HuH-7.5 (cell line): ENCODE data around the gene MIAT.
"Not testable (repeated sequence)": the region's sequence is repeated elsewhere in the genome, so short reads cannot be mapped to it uniquely, and the experiment has no call there.

Source experiments
- DNase-seq: peaks from one replicate; pipeline ENCODE4 v3.0.0; 2011; ENCODE audit warnings: low spot score

The MIAT gene

DNA sequence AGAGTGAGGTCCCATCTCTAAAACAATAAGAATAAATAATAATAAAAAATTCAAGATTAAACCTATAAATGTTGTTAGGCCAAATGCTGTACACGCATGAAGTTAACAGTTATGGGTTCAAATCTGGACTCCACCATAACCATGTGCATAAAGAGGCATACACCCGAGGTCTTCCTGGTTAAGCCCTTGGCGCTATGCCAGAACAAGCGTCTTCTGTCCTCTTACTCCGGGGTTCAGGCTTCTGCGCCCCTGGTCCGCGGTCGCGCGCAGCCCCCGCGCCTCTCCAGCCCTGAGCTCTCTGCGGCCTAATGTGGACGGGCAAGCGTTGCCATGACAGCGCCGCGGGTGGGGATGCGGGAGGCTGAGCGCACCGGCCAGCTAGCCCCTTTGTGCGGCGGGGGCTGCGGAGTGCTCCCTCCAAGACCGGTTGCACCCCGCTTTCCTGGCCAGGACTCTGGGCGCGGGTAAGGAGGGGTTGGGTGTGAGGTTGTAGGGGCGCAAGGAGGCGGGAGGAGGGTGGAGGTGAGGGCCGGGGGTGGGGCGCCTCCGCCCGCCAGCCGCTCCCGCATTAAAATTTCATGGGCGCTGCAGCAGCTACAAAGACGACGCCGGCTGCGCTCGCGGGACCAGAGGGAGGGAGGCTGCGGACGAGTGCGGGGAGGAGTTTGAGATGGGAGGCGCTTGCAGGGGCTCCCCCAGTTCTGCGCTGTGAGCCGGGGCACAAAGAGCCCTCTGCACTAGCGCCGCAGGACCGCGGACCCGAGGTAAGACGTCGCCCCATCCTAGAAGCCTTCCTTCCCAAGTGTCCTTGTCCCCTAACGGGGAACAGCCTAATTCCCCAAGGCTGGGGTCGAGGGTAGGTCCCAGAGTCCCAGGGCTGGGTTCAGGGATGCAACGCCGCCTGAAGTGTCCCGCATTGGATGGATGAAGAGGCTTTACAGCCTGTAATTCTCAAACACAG, at the start of gene MIAT:
Gene MIAT, plus strand, starts transcription at position 698 of the 961 bp plus-strand sequence.
- no peak for DNase-seq

DNA sequence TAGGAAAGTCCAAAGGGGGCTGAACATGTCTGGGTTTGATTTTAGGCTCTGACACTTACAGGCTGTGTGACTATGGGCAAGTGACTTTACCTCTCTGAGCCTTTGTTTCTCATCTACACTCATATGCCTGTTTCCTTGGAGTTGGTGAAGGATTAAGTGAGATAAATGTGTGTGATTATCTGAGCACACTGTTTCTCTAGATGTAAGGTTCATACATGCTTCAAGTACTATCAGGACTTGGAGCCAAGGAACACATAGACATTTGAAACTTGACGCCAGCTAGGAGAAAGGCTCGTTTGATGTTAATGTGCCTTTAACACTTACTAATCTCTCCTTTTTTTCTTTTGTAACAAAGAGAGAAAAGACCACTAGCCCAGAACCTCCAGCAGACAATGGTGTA, 49.3 kb upstream of the MIAT start:
- no peak for DNase-seq

DNA sequence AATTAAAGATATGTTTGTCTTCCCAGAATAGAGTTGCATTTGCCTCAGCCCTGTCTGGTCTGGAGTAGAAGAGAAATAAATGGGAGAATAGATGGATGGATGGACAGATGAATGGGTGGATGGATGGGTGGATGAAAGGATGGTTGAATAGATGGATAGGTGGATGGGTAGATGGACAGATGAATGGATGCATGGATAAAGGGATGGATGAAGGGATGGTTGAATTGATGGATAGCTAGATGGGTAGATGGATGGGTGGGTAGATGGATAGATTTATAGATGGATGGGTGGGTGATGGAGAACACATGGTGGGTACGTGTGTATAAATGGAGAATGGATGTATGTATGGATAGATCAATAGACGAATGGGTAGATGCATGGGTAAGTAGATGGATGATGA, 48.1 kb upstream of the MIAT start:
- DNase-seq: no peak

DNA sequence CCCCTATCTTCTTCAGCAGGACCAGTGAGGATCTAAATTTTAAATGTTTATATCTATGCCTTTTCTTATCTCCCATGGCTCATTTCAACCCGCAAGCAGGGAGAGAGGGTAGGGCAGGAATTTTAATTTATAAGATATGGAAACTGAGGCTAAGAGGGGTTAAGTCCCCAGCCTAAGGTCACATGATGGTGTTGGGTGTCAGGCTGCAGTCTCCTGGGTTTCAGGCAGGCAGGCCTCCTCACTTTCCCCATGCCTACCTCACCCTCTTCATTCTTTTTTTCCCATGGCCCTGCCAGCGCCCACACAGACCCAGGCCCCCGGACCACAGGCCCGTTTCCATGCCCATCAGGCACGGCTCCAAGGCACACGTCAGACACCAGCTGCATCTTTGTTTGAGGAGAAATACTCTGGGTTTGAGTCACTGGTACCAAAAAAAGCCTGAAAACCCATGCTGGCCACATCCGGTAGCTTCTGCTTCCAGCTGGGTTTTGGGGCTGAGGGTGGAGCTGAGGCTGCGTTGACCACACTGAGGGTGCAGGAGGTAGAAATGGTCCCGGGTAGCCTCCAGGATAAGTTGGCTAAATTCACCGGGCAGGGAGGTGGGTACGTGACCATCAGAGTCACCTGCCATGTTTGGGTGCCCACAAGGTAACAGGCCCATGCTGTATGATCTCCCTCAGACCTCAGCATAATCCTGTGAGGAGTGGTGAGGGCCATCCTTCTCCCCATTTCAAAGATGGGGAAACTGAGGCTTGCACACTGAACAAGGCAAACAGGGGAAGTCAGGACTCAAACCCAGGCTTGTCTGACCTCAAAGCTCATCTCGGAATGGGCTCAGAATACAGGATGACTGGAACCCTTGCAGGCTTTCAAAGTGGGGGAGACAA, 47.1 kb upstream of the MIAT start:
- no peak for DNase-seq

DNA sequence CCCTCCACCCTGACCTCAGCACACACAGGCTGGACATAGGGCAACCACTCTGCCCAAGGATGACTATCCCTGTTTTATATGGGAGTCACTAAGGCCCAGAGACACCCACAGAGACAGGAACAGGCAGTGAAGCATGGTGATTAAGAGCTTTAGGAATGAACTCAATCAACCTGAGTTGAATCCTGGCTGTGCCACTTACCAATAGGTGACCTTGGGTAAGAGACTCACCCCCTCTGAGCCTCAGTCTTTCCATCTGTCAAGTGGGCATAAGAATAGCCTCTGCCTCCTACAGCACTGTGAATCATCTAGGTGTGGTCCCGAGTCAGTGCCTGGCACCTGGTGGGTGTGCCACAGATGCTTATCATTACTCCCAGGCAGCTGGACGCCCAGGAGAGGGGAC, 46.4 kb upstream of the MIAT start:
- DNase-seq: no peak

DNA sequence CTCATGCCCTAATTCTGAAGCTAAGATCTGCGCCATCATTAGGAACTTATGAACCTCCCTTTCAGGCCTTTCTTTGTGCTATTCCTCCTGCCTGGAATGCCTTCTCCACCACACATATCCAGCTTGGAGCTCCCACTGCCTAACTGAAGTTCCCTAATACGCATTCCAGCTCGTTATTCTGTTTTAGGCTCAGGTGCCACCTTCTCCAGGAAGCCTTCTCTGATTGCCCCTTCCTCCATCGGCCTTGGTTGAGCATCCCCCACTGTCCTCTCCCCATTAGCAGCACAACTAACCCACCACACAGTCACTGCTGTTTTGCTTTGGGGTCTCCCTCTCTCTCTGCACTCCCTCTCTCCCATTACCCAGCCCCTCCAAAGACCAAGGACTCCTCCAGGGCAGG, 44.7 kb upstream of the MIAT start:
- no peak for DNase-seq

DNA sequence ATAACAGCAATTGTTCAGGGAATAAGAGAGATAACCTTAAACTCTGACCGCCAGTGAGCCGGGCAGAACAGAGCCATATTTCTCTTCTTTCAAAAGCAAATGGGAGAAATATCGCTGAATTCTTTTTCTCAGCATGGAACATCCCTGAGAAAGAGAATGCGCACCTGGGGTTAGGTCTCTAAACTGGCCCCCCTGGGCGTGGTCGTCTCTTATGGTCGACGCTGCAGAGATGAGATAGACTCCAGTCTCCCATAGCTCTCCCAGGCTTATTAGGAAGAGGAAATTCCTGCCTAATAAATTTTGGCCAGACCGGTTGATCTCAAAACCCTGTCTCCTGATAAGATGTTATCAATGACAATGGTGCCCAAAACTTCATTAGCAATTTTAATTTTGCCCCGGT, 43.6 kb upstream of the MIAT start:
- not testable (repeated sequence) for DNase-seq

DNA sequence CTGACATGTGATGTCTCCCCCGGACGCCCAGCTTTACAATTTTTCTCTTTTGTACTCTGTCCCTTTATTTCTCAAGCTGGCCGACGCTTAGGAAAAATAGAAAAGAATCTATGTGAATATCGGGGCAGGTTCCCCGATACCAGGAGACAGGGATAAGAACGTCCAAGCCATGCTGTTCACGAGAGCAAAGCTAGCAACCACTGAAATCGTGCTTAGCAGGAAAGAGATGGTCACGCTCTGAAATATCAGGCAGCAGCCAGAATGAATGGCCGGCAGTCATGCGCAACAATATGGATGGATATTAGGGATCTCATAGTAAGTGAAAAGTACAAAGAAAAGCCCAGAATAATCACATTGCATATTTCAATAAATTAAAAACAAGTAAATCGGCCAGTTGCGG, 43.1 kb upstream of the MIAT start:
- no peak for DNase-seq

DNA sequence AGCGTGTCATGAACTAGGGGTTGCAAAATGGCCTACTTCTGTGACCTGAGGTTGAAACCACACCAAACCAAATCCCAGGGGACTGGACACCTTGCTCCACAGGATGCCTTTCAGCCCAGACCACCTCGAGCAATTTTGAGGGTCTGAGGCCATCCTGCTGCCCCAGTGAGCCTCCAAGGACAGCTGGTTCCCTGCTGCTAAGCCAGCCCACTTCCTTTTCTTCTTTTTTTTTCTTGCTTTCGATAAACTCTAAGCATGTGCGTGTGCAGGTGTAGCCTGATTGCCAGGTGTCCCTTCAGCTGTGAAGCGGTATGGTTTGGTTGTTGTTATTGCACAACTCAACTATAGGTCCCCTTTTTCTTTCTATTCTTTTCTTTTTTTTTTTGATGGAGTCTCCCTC, 42.2 kb upstream of the MIAT start:
- DNase-seq: no peak

DNA sequence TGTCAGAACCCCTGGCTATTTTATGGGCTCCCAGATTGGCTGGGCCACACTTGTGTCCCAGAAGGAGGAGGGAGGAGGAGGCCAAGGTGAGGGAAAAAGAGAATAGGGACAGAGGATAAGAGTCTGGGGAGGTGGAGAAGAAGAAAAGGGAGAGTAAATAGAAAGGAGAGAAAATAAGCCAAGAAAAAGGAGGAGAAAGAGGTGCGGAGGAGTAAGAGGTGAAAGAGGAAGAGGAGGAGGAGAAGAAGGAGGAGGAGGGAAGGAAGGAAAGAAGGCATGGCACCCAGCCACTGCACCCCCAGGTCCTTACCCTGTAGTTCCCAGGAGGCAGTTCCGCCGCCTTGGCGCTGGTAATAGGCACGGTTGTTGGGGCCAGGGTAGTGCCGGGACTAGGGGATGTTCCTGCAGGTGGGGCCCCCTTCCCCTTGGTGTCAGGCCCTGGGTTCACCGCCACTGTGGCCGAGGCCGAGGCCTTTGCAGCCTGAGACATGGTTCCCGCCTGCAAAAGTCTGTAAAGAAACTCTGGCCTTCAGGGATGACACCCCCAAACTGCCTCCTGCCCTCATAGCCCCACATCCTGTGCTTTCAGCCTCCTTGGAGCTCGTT, 41.5 kb upstream of the MIAT start:
- no peak for DNase-seq

DNA sequence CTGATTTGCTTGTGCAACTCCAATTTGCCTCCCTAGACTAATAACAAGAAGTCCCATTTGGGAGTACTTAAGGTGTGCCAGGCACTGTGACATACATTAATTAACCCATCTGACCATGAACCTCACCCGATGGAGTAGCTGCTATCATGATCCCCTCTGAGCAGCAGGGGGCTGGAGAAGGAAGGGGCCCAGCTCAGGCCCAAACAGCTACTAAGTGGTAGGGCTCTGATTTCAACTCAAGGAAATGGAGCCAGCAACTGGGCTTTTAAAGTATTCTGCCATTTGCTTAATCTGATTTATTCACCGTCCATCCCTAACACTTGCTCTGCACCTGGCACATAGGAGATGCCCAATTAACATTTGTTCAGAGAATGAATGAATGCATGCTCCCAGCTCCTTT, 40.7 kb upstream of the MIAT start:
- DNase-seq: no peak

DNA sequence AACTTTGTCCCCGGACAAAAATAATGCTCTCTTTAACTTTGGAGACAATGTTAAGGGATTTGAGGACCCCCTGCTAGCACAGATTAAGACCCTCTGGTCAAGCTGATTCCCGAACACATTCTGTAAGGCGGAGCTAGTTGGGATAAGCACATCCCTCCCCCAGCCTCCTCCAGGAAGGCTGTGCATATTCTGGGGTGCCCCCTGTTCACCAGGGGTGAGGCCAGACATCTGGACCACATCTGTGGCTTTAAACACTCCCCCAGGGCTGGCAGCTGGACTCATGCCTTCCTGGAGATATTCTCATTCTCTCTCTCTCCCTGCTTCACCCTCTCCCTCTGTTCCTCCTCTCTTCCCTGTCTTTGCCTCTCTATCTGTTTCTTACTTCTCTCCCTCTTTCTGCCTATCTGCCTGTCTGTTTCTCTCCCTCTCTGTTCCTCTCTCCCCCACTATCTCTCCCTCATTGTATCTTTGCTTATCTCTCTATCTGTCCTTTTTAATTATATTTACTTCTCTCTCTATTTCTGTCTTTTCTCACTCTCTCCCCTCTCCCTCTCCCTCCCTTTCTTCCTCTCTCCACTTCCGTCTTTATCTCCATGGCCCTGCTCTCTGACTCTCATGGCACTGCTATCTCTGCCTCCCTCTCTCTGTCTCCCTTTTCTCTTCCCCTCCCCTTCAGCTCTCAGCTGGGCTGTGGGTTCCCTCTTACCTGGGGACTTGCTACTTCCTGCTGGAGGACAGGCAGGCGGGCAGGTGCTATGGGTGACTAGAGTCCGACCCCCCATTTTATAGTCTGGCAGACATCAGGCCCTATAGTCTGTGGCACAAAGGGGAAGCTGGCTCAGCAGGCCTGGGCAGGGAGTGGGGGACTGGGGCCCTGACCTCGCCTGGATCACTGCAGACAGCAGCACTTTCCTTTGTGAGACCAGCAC, 39.9 kb upstream of the MIAT start, which contains the start of gene CRYBB1:
Gene CRYBB1, minus strand, starts transcription at position 757 of the 929 bp plus-strand sequence. CDS start 1,708 bp downstream, outside the sequence.
- no peak for DNase-seq

DNA sequence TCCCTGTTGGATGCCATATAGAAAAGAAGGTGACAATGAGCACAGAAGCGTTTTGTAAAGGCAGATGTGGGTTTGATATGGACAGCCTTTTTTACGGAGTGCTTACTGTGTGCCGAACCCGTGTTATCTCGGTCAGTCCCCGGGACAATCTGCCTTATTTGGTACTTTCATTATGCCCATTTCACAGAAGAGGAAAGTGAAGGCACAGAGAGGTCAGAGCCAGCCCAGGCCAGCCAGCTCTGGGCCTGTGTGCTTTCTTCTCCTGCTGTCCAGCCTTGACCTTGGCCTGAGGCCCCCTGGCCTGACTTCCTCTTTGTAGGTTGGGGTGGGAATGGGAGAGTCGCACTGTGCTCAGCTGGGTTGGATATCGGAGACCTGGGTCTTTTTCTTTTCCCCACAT, 38.9 kb upstream of the MIAT start:
- DNase-seq: no peak

DNA sequence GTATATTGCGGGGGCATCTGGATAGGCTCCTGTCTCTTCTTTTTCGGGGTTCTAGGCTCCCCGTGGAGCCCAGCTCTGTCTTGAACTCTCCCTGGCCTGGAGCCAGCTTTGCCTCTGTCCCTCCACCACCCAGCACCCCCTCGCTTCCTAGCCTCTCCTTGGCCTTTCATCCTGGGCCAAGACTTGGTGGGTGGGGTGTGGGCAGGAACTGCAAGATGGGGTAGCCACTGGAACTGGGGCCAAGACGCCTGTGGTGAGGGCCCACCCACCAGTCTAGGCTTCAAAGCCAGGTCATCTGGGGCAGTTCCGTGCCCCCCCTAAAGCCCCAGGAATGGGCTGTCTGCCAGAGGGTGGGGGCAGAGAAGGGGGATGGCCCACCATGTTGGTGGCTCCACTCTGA, 37.9 kb upstream of the MIAT start:
- DNase-seq: no peak

DNA sequence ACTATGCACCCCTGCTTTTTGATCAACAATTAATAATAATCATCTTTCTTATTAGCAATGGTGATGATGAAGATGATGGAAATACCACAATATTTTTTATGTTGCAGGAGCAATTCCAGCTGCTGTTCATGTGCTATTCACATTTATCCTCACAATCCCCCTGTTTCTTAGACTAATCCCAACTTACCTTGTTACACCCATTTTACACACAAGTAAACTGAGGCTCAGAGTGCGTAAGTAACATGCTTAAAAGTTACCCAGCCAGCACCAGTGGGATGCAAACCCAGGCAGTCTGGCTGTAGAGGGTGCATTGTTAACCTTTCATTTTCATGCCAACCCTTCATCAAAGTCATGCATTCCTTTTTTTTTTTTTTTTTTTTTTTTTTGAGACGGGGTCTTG, 37.2 kb upstream of the MIAT start:
- no peak for DNase-seq

DNA sequence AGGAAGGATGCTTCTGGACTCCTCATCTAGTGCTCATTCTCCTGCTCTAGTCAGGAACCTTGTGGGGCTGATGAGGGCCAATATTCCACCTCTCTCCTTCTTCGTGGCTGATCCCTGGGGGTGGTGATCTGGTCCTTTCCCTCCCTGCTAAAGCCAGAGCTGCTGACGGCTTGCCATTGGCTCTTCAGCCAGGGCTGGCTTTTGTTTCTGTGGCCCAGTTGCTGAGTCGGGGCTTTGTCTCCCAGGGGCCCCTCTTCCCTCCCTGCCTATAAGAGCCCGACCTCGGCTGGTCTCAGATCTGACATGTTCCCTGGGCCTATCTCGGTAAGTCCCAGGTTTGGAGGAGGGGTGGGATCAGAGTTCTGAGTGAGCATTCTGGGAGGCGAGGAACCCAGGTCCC, 35.7 kb upstream of the MIAT start, which contains the start of gene CRYBA4:
Gene CRYBA4, plus strand, starts transcription at position 301 of the 400 bp plus-strand sequence. CDS start 634 bp downstream, outside the sequence.
- DNase-seq: no peak

DNA sequence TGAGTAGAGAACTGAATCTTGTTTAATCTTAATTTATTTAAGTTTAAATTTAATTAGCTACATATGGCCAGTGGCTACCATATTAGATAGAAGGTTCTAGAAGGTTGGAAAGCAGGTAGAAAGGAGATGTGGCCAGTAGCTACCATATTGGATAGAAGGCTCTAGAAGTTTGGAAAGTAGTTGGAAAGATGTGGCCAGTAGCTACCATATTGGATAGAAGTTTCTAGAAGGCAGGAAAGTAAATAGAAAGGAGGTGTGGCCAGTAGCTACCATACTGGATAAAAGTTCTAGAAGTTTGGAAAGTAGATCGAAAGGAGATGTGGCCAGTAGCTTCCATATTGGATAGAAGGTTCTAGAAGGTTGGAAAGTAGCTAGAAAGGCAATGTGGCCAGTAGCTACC, 33.4 kb upstream of the MIAT start:
- DNase-seq: no peak

DNA sequence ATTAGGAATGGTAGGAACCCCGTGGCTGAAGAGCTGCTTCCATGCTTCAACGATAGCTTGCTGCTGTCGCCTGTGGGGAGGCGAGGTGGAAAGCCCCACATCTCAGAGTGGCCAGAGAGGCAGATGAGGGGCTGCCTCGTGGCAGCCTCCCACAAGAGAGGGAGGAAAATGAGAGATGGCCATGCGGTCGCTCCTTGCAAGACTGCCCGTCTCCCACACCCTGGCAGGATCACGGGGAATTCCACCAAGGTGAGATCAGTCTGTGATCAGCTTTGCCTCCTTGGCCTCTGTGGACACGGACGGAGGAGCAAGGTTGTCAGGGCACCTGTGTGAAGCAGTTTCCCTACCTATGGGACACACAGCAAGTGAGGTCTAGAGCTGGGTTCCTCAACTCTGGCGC, 32.6 kb upstream of the MIAT start:
- no peak for DNase-seq

DNA sequence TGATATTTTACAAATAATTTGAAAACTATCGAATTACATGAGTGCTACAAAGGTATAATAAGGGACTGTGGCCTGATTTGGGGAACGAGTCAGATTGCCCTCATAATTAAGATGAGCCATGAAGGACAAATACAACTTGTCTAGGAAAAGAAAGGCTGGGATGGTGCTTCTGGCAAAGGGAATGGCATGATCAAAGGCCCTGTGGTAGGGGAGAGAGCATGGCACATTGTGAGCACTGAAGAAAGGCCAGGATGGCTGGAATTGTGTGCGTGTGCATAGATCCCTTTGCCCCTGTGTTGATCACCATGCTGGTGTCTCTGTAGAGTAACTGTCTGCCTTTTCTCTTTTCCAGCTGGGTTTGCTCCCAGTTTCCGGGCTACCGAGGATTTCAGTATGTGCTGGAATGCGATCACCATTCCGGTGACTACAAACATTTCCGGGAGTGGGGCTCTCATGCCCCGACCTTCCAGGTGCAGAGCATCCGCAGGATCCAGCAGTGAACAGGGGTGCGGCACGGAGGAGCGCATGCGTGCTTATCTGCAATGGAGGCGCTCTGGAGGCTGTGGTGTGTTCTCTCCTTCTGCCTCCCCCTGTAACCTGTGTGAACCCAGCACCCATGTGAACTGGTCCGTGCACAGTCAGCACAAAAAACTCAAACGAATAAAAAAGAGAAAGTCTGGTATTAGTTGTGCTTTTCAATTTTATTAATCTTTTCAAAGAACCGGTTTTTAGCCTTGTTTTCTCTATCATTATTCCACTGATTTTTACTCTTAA, 27.2 kb upstream of the MIAT start:
- DNase-seq: no peak

DNA sequence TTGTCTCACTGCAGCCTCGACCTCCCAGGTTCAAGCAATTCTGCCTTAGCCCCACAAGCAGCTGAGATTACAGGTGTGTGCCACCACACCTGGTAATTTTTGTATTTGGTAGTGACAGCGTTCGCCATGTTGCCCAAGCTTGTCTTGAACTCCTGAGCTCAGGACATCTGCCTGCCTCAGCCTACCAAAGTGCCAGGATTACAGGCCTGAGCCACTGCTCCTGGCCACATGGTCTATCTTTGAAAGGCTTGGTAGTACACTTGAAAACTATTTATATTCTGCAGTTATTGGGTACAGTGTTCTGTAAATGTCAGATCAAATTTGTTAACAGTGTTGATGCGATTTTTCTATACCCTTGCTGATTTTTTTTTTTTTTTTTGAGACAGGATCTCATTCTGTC, 26.1 kb upstream of the MIAT start:
- no peak for DNase-seq
